Activated CD8-positive, alpha-beta memory T cell treated with anti-CD3 and anti-CD28 coated beads, Interleukin-2, amount 50 U/mL, for 24 hours (primary cell): Measurements from ENCODE around the gene GLDN.
"Not testable (repeated sequence)": the region's sequence is repeated elsewhere in the genome, so short reads cannot be mapped to it uniquely, and the experiment has no call there.

Experiments
- DNase-seq: peaks from one replicate; pipeline ENCODE4 v3.0.0-alpha.2; 2020; ENCODE audit errors: extremely low read depth

GLDN gene

GRCh38 chr15:51444807-51445206, 103.4 kb downstream of the GLDN start:
- no peak for DNase-seq

GRCh38 chr15:51446029-51446744, 104.7 kb downstream of the GLDN start:
- DNase-seq = not testable (repeated sequence)

GRCh38 chr15:51447855-51448621, 106.6 kb downstream of the GLDN start:
- DNase-seq = no peak

- no peak for DNase-seq
These were observed 107.4 kb downstream of the GLDN start for GRCh38 chr15:51448622-51449399.

GRCh38 chr15:51450001-51450400, 108.5 kb downstream of the GLDN start:
- DNase-seq = no peak
